GM21367 (cell line): ENCODE results near the gene TRIP13.
"Not testable (repeated sequence)": the region's sequence is repeated elsewhere in the genome, so short reads cannot be mapped to it uniquely, and the experiment has no call there.

Source experiments
- ATAC-seq: cut with Tn5 transposase; IDR thresholded peaks from one replicate; pipeline ENCODE4 v1.9.1; 2021; ENCODE audit not compliant: unreplicated experiment

TRIP13 gene

DNA sequence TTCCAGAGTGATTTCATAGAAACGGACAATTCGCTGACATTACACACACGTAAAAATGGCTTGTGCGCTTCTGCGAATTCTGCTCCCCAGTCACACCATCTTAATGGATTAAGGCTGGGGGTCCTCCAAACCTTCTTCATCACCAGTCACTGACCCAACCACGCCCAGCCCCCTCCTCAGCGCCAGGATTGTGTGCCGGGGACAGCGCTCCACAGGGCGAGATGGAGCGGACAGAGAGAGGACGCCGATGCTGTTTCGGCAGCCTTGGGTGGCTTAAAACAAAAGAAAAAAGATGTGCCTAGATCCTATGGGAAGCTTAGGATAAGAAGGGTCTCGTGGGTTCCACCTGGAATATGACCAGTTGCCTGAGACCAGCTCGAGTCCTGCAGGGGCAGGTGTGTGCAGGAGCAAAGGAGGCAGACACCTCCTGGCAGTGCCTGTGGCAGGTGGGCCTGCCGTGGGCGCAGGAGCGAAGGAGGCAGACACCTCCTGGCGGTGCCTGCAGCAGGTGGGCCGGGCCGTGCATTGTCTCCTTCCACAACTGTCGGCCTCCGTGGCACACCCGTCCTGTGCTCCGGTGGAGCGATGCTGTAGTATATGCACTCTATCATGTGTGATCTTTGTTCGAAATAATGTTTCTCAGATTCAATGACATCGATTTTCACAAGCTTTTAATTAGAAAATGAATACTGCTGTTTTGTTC lies 20.9 kb upstream of the TRIP13 start:
- no peak for ATAC-seq

DNA sequence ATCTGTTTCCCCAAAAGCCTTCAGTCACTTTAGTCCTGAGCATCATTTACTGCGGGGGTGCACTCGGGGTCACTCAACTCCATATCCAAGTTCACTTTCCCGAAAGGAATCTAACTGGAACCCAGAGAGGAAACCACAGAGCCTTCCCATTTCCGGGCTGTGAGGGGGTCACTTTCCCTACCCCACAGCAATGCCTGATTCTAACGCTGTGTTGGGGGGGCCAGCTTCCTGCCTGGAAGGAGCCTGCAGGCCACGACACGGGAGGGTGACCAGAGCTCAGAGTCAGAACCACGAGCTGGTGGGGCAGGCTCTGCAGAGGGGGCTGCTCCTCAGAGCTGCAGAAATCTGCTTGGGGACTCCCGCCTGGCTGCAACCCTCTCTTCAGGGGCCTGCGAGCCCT lies 20.4 kb upstream of the TRIP13 start:
- no peak for ATAC-seq

DNA sequence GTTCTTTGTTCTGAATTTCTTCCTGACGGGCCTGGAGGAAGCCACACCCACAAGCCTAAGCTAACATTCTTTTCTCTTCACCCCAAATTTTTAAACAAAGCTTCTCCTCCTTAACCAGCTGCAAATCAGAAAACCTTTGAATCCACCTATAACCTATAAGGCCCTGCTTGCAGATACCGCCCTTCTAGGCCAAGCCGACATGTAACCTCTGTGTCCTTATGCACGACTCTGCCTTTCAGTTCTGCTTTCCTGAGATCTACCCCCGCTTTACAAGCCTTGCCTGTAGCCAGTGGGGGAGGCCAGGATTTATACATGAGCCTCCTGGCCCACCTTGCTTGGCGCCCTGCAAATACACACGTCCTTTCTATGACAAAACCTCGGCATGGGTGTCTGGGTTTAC lies 19.4 kb upstream of the TRIP13 start:
- peak; percentile 77 for ATAC-seq

DNA sequence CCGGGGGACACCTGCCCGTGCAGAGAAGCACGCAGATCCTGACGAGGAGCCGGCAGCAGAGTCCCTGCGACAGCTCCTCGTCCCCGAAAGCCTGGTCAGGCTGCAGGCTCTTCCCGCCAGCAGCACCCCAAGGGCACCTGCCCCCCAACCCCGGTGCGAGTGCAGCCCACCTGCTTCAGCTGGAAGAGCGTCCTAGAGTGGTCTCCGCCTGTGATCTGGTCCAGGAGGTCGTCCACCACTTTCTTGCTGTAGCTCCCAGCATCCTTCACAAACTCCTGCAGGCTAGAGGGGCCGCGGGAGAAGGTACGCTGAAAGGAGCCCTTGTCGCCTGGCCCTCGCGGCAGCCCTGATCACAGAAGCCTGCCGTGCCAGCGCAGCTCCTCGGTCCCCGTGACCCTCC lies 16.8 kb upstream of the TRIP13 start:
- ATAC-seq = no peak

DNA sequence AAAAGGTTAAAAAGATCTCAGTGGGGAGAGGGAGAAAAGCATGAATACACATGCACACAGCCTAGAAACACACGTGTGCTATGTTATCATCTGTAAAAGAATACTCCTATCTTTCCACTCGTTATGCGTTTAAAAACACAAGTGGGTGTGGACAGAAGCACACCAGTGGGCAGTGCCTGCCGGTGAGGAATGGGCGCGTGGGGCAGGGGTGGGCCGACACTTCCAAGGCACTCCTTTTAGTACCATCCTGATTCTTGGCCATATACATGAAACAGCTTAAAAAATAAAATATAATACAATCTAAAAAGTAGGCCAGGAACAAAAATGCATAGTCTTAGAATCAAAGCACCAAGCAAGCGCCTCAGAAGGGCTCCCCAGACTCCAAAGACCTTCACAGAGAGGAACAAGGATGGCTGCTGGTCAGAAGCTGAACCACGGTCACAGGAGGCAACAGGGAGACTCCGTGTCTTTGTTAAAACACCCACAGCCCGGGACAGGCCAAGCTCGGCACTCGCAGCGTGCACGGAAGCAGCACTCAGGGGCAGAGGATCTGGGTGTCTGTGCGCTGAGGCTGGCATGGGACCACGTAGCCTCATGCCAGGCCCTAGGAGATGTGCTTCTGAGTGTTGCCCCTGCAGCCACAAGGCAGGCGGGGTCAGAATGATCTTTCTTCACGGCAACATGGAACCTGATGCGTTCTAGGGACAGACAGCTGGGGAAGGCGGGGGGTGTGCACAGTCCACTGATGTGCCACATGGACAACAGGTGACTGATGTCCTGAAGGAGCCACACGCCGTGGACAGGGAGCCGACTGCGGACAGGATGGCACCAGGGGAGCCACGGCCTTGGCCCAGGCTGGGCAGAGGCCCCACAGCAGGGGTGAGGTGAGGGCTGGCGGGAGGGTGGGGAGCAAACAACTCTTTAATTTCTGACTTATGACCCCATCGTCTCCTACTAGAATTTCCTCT lies 16.0 kb upstream of the TRIP13 start:
- ATAC-seq = no peak

DNA sequence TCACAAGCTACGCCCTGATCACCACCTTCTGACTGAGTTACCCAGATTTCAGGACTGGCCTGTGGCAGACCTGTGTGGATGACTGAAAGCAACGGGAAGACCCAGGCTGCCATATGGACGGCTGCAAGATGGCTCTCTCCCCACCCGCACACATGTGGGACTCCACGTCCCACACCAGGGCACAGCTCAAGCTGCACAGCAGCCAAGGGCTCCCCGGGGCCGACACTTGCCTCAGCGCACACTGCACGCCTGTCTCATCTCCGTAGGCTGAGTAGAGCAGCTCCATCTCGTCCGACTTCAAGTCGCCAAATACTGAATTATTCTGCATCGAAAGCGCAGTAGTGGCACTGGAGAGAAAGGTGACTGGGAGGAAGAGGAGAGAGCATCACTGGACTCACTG lies 14.6 kb upstream of the TRIP13 start:
- no peak for ATAC-seq

DNA sequence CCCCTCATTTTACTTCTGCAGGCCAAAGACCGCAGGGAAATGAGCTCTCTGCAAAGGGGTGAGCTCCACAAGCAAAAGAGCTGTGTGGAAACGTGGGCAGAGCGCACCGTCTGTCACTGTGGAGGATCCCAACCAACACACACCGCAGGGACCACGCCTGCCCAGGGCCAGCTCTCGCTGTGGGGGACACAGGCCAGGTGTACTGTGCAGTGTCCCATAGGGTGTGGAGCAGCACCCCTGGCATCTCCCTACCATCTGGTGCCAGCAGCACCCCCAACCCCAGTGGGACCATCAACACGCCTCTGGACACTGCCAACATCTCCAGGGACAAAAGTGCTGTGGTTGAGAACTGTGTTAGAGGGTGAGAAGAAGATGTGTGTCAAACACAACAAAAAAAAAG lies 14.0 kb upstream of the TRIP13 start:
- ATAC-seq = not testable (repeated sequence)

DNA sequence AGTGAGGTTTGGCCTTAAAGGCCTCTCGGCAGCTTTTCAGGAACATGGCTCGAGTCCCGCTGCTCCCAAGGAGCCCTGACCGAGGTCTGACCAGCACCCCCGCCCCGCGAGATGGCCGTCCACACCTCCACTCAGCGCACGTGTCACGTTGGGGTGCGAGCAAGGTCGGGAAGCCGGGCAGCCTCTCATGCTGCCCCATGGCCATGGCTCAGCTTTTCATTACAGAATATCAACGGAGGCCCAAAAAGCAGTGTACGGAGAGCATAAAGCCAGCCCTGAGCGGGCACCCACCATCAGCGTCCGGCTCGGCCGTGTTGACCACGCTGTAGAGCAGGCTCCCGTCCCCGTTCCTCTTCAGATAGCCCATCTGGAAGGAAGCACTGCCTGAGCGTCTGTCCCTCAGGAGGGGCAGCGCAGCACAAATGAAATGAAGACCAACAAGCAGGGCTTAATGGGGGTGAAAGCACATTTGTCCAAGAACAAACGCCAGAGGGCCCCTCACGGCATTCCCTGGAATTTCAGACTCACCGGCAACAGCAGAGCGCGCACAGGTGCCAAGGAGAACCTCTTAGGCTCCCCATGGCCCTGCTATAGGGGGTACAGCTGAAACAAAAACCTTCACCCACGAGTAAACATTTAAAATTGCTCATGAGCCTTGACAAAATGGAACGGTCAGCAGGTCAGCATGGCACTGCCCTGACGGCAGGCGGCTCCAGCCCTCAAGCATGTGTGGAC lies 11.7 kb upstream of the TRIP13 start:
- ATAC-seq = no peak

DNA sequence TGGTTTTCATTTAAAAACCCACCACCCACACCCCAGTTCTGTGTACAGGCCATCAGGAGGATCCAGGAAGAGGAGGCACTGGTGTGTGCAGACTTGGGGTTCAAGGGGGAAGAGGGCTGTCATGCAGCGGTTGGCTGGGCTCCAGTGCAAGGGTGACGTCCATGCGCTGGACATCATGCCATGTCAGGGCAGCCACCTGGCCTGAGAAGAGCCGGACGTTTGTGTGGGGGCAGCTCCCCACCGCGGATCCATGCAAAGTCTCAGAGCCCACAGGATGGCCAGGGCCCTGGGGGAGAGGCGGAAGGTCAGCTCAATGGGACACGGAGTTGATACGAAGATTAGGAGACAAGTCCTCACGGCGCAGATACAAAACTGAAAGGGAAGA lies 11.1 kb upstream of the TRIP13 start:
- no peak for ATAC-seq

DNA sequence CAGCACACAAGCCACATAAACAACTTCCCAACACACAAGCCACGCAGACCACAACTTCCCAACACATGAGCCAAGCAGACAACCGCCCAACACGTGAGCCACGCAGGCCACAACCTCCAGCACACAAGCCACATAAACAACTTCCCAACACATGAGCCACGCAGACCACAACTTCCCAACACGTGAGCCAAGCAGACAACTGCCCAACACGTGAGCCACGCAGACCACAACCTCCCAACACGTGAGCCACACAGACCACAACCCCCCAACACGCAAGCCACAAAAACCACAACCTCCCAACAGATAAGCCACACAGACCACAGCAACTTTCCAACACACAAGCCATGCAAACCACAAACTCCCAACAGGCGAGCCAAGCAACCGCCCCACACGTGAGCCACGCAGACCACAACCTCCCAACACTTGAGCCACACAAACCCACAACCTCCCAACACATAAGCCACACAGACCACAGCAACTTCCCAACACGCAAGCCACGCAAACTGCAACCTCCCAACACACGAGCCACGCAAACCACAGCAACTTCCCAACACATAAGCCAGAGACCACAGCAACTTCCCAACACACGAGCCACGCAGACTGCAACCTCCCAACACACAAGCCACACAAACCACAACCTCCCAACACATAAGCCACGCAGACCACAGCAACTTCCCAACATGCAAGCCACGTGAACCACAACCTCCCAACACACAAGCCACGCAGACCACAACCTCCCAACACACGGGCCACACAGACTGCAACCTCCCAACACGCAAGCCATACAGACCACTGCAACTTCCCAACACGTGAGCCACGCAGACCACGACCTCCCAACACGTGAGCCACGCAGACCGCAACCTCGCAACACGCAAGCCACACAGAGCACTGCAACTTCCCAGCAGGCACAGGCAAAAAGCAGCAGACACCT lies 10.2 kb upstream of the TRIP13 start:
- no peak for ATAC-seq

DNA sequence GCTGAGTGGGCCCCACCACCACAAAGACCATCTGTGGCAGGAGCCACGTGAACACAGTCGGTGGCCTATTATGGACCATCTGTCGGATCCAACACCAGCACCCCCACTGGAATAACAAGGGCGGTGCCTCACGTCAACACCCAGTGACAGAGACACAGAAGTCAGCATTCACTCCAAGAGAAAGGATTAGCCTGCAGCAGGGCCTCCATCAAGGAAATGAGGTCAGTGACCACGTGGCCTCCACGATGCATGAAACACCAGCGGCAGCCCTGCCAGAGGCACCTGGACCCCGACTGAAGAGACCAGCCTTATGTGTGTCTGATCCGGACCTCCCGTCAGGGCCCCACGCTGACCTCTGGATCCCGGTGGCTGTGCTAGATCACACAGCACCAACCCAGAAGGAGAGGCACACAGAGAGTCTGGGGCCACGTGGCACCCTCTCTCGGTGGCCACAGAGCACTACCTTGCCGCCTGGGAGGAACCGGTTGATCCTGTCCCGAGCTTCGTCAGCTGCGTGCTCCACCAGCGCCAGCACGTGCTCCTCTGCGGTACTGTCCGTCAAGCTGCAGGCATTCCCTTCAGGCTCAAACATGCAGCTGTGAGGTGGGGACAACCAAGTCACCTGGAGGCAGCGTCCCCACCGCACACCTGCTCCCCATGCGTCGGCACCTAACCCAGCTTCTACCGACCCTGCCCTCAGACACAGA lies 9.1 kb upstream of the TRIP13 start:
- ATAC-seq = no peak

DNA sequence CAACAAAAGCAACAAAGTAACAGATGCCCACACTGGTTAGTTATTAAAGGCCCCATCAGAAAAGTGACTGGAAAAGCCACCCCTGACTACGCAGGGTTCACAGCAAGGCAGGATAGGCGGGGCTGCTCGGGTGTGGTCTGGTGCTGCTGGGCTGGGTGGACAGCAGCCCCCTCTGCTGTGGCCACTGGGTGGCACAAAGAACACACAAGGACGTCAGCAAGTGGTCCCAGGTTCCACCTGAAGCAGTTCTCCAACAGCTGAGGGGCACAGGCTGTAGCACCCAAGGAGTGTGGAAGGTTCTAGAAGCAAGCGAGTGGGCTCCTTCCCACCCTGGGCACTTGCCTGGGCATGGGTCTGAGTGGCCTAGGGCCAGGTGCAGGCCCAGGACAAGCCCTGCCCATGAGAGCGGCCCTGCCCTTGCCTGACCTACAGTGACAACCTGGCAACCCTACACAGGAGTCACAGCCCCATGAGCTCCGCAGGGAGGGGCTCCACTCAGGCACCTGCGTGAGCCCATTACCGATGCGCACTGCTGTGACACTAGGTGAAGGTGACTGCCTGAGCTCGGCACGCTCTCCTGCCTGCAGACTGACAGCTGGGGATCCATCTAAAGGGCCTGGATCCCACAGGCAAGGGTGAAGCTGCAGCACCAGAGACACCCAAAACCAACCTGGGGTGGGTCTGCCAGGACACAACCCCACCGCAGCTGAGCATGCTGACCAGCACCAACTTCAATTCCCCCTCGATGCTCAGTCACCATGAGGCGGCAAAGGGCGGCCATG lies 8.1 kb upstream of the TRIP13 start:
- ATAC-seq = no peak

DNA sequence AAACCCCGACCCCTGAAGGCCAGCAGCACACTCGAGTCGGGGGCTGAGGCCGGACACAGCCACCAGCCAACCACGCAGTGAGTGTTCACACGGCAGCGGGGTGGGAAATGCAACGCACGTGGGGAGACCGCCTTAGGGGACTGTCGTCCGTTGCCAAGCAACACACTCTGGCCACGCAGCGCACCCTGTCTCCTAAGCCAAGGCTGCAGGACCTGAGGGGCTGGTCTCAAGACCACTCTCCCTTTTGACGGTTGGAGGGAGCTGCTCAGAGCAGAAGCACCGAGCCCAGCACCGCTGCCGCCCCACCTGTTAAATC lies 7.6 kb upstream of the TRIP13 start:
- no peak for ATAC-seq

DNA sequence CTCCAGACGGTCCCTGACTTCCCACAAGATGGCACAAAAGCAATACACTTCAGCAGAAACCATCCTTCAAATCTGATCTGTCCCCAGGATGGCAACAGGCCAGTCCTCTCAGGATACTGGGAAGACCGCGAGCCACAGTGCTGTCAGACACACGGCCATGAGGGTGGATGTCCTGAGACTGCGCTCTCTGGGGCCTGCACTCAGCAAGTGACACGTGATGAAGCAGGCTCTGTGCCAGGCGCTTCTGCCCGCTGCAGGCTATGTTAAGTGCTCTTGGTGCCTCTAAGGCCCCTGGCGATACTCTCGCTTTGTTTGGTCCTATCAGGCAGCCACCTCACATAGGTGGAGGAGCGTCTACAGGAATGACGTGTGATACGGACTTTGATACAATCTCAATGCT lies 7.2 kb upstream of the TRIP13 start:
- no peak for ATAC-seq

DNA sequence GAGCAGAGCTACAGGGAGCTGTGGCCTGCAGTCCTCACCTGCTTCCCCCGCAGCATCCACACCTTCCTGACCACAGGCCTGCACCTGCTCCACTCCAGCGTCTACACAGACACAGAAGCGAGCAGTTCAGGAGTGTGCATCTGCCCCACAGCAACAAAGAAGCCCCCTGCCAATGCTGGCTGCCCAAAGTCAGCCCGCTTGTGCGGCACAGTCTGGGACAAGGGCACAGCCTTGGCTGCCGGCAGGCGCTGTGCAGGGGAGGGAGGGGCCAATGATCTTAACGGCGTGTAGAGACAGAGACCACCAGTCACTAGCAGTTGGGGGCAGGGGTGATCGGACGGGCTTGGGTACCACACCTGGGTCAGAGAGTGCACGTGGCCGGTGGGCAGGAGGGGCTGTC lies 6.6 kb upstream of the TRIP13 start:
- ATAC-seq = no peak

DNA sequence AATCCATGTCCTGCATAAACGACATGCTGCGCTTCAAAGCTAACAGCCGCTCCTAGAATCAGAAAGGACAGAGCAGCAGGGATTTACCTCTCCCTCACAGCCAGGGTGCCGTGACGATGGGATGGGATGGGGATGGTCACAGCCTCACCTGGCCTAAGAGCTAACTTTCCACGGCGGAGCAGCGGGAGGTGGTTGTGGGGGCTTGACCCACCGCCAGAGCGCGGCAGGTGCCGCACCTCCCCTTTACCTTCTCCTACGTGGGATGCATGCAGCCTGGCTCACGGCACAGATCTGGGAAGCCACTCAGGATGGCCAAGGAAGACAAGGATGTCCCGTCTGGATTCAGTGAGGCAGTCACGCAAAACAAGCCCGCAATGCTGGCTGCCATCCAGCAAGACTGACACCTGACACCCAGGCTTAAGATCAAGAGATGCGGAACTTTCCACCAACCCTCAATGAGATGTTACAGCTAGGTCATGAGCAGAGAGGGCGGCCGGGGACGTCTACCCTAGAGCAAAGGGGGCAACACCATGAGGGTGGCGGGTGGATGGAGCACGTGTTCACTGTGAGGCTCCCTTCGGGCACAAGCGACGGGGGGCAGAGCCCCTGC lies 5.9 kb upstream of the TRIP13 start:
- no peak for ATAC-seq

DNA sequence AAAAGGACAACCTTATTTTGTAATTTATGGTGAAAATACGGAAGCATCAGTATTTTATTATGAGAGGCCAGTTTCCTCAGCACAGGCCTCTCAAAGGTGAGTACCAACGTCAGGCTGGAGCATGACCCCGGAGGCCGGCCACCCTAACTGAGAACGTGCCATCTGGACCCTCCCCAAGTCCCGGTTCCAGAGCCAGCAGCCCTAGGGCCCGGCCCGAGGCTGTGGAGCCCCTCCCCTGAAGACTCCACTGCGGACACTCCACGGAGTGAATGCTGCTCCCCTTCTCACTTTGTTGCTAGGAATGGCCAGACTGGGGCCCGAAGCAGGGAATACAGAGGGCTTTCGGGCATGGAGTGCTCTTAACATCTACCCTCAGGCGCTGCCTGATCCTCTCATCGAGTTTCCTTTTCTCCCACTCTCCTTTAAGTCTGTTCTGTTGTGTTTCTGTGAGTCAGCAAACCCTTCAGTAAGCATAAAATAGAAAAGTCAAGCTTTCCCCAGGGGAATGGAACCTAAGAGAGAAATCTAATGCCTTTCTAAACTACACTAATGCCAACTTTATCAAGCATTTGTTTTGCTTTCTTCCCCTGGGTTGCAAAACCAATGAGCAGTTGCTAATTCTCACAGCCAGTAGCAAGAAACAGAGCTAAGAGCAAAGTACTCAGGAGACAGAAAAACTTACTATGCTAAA lies 4.6 kb upstream of the TRIP13 start:
- ATAC-seq = no peak

DNA sequence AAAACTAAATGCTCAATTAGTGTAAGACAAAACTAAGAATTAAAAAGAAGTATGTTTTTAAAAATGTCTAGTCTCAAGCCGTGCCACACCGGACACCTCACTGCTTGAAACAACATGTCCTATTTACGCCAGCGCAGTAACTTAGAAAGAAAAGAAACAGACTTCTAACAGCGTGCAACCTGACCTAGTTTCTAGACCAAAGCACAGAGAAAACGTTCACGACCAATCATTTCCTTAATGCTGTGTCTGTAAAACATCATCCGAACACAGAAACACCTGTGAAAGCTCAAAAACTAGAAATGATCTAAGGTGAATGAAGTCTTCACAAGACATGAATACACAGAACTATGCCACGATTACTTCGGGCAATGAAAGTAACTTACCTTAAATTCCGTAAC lies 4.0 kb upstream of the TRIP13 start:
- no peak for ATAC-seq
